AG04450 (cell line): Measurements from ENCODE around the gene TMEM126A. TPM values are rescaled to one million over a fixed set of nuclear protein-coding genes. Genes with fewer than 3 reads are reported as not detected.

Experiments
- CTCF ChIA-PET: fragments of 300-600, 350-600 bp; formaldehyde crosslinking; extraction: SDS; loops from one replicate; lab custom pipeline; 2022; ENCODE audit warnings: antibody characterized with exemption, inconsistent platforms; lab: Charles Lee
- POLR2A ChIA-PET: fragments of 350-600 bp; formaldehyde crosslinking; extraction: SDS; loops from one replicate; lab custom pipeline; 2021; ENCODE audit warnings: antibody characterized with exemption, inconsistent platforms; lab: Yijun Ruan, JAX
- DNase-seq: peaks from one replicate; pipeline ENCODE4 v3.0.0-alpha.2; 2011; ENCODE audit warnings: low read depth, low spot score
- H3K27ac ChIP-seq: one replicate; pipeline ENCODE4 v1.5.1; 2012; ENCODE audit warnings: low read depth, low read length, control low read depth
- H3K27me3 ChIP-seq: one replicate; pipeline ENCODE4 v1.6.0; 2012; ENCODE audit warnings: low read length; ENCODE audit not compliant: control insufficient read depth, insufficient read depth
- H3K4me3 ChIP-seq: 2 replicates; pipeline ENCODE4 v1.5.1; 2011; ENCODE audit warnings: mild to moderate bottlenecking, low read depth, low read length, control low read depth
- H3K9me3 ChIP-seq: 2 replicates; pipeline ENCODE4 v1.5.1; 2012; ENCODE audit warnings: low read length; ENCODE audit not compliant: control insufficient read depth, insufficient read depth
- CTCF ChIP-seq: IDR thresholded peaks from 2 replicates; pipeline ENCODE4 v1.5.1; 2011; ENCODE audit warnings: low read depth, low read length, control low read depth, inconsistent platforms
- polyA plus RNA-seq: library from polyadenylated mRNA; depleted of rRNA; stranded (reverse); fragments of >200 nt; gene quantifications from 2 replicates; pipeline ENCODE4 v1.2.3, GENCODE V29; 2011

TMEM126A gene
- polyA plus RNA-seq, 1 experiment: 104 TPM

GRCh38 chr11:85619499-85619898, 28.3 kb upstream of the TMEM126A start:
- Histone ChIP-seq H3K27me3 (peaks cover 5% of the 10 kb centered on the region), H3K9me3 (no peaks in the 10 kb centered on the region), H3K27ac (no peak overlapping the region), H3K4me3 (no peak overlapping the region)
- no peak for TF ChIP-seq CTCF
- ChIA-PET POLR2A (interaction anchor here (1.2 kb wide), 1 partner anchor 9 kb away, joined by 3 read pairs; the partner anchor contains the start of gene TMEM126B), CTCF (no interaction called here)
- no peak for DNase-seq

GRCh38 chr11:85620256-85620655, 27.5 kb upstream of the TMEM126A start:
- ChIA-PET CTCF (no interaction called here), POLR2A (no interaction called here)
- Histone ChIP-seq H3K27ac (no peak overlapping the region), H3K4me3 (no peak overlapping the region), H3K27me3 (peaks cover 5% of the 10 kb centered on the region), H3K9me3 (no peaks in the 10 kb centered on the region)
- no peak for TF ChIP-seq CTCF
- DNase-seq: no peak

- POLR2A ChIA-PET: interaction anchor here (2.6 kb wide), 1 partner anchor 22 kb away, joined by 18 read pairs; the partner anchor contains the start of gene TMEM126A
- Histone ChIP-seq H3K27ac (no peak overlapping the region), H3K9me3 (no peaks in the 10 kb centered on the region), H3K4me3 (peak overlapping the region; percentile 72), H3K27me3 (no peaks in the 10 kb centered on the region)
- TF ChIP-seq CTCF: no peak
- CTCF ChIA-PET: interaction anchor here (1.1 to 1.5 kb wide), 3 partner anchors 35 to 846 kb away, joined by 3 to 5 read pairs (median 3); partner anchors contain the start of gene CCDC83
- no peak for DNase-seq
Measured at GRCh38 chr11:85626496-85626895, 21.3 kb upstream of the TMEM126A start.

GRCh38 chr11:85627332-85627997, 20.3 kb upstream of the TMEM126A start, which contains the start of gene DLG2:
Gene DLG2, minus strand, starts transcription at chr11:85627344.
- Histone ChIP-seq H3K27ac (peak within 1 kb of the TSS; percentile 80), H3K27me3 (no peaks in the 10 kb centered on the region), H3K4me3 (peak within 1 kb of the TSS; percentile 72), H3K9me3 (no peaks in the 10 kb centered on the region)
- POLR2A ChIA-PET: interaction anchor here (0.6 to 2.6 kb wide), 5 partner anchors 8 to 378 kb away, joined by 3 to 18 read pairs (median 4); partner anchors contain the start of gene TMEM126A
- no peak for TF ChIP-seq CTCF
- DNase-seq: no peak
- CTCF ChIA-PET: interaction anchor here (1.5 kb wide), 2 partner anchors 36 to 228 kb away, joined by 3 to 5 read pairs; partner anchors contain the start of gene CCDC83
